Stimulated activated CD8-positive, alpha-beta memory T cell treated with anti-CD3 and anti-CD28 coated beads, Interleukin-7, amount 100 ng/mL, for 24 hours (primary cell): Measurements from ENCODE around the gene SNHG17.
"Not testable (repeated sequence)": the region's sequence is repeated elsewhere in the genome, so short reads cannot be mapped to it uniquely, and the experiment has no call there.

ENCODE experiments used
- DNase-seq: peaks from one replicate; pipeline ENCODE4 v3.0.0-alpha.2; 2020; ENCODE audit warnings: low read depth

SNHG17 gene

DNA sequence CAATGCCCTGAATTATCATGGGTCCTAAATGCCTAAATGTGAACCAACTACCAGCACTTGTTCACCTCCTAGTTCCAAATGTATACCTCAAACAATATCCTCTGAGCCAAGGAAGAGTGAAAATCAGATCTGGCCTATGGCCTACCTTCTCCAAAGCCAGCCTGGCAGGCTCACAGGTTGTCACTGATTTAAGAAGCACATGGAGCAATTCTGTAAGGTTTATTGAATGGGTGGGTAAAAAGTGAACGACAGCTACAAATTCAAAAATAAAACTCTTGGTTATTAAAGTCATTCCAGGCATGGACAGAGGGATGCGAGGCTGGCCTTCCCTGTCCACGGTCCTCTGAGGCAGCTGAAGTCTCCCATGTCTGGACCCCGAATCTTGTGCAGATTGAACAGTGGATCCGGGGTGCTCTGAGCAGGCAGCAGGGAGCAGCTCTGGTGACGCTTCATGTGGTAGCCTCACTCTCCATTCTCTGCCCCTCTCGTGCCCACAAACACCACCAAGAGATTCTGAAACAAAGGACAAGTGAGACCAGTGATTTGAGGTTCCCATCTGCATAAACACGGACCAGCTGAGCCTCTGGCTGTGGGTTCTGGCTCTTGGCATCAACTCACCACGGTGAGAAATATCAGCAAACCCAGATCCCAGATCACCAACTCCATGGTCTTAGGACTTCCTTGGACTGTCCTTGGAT, 14.6 kb downstream of the SNHG17 start:
- DNase-seq, result no peak

GRCh38 chr20:38418509-38419204, 16.5 kb downstream of the SNHG17 start:
- DNase-seq, result no peak

- no peak for DNase-seq
These were observed 20.2 kb downstream of the SNHG17 start for GRCh38 chr20:38414769-38415450.

- DNase-seq, result no peak
These were observed 22.1 kb downstream of the SNHG17 start for GRCh38 chr20:38412877-38413577.

DNA sequence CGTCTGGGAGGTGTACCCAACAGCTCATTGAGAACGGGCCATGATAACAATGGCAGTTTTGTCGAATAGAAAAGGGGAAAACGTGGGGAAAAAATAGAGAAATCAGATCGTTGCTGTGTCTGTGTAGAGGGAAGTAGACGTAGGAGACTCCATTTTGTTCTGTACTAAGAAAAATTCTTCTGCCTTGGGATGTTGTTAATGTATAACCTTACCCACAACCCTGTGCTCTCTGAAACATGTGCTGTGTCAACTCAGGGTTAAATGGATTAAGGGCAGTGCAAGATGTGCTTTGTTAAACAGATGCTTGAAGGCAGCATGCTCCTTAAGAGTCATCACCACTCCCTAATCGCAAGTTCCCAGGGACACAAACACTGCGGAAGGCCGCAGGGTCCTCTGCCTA, 27.3 kb downstream of the SNHG17 start:
- not testable (repeated sequence) for DNase-seq

- DNase-seq, result no peak
These were observed 27.8 kb downstream of the SNHG17 start for GRCh38 chr20:38407321-38407720.

- no peak for DNase-seq
These were observed 28.7 kb downstream of the SNHG17 start for GRCh38 chr20:38406476-38406875.

DNA sequence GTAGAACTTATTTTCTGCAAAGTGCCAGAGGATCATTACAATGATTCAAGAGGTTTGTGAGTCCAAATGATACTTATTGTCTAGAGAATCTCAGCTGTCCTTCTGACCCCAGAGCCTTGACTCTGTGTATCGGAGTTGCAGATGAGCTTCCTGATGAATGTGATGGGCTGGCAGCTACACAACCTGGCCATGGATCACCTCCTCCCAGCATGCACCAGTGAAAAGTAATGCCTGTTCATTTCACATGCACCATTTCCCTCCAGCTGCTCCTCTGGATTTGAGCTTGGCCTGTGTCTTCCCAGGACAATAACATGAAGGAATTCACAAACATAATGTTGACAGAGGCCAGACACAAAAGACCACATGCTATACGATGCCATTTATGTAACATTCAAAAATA, 30.0 kb downstream of the SNHG17 start:
- DNase-seq, result no peak

DNA sequence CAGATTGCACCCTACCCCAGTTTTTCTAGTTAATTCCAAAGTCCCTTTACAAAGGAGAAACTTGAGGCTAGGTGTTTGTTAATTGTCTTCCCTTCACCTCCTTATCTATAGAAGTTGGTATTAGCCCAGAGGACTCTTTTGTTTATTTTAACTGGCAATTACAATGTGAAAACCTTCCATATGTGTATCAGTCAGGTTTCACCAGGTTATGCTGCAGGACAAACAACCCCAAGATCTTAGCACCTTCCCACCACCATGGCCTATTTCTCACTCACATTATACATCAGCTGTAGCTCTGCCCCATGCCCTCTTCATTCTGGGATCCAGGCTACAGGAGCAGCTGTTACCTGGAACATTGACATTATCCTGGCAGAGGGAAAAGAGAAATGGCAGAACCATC, 31.1 kb downstream of the SNHG17 start:
- DNase-seq, result no peak

DNA sequence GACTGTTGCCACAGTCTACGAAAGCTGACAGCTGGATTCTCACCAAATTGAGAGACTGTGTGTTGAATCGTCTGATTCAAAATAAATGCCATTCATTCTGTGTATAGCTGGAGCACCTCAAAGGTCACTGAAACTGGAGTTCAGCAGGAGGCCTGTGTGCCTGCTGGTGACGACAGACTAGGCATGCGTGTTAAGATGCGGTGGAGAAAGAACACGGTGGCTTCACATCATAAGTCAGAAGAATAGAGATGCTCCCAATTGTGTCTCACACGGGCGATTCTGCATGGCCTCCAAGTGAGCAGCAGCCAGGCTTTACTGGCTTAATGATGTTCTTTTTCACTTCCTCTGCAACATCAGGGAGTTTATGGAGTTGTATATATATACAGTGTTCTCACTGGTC, 32.3 kb downstream of the SNHG17 start:
- no peak for DNase-seq

DNA sequence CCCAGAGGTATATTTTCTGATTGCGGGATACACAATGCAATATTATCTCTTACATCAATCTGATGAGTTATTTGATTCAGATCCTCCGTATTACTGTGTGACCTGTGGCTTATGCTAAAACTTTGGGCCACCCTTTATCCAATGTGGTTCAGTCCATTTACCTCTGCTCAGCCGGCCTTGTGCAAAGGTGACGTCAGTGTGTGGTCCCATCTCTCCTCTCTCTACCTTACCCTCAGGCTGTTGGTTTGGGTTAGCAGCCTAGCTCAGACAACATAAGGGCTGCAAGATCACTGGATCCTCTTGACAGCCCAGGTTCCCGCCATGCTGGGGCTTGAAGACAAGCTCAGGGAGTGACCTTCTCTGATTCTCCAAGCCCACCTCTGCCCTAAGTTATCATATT, 33.0 kb downstream of the SNHG17 start:
- no peak for DNase-seq

GRCh38 chr20:38395751-38396395, 39.3 kb downstream of the SNHG17 start:
- not testable (repeated sequence) for DNase-seq

DNA sequence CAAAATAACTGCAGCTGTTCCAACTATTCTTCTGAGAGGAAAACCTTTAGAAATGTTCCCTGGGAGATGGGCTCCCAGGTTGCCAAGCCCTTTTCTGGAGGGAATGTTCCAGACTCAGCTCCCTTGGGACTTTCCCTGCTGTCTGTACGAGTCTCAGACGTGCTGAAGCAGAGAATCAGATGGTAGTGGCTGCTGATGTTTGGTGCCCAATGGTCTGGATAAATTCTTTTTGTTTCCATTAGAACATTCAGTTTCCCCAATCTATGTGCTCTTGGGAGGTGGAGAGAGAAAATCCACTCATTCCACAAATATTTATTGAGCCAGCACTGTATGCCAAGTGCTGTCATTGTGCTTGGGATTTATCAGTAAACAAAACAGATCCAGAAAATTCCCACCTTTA, 40.0 kb downstream of the SNHG17 start:
- no peak for DNase-seq

GRCh38 chr20:38393259-38393658, 41.9 kb downstream of the SNHG17 start:
- DNase-seq, result no peak

DNA sequence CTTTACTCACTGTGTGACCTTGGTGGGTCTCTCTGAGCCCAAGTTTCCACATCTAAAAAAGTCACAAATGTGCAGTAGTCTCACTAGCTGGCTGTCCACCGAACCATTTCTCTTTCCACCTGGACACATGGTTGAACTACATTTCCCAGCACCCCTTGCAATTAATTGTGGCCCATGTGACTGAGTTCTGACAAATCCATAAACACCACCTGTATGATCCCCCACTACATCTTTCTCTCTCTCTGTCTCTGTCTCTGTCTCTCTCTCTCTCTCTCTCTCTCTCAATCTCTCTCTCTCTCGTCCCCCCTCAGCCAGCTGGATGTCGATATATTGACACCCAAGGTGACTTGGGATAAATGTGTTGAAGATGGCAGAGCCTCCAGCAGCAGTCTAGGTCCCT, 42.8 kb downstream of the SNHG17 start:
- no peak for DNase-seq

- no peak for DNase-seq
These were observed 47.2 kb downstream of the SNHG17 start for GRCh38 chr20:38387953-38388352.

DNA sequence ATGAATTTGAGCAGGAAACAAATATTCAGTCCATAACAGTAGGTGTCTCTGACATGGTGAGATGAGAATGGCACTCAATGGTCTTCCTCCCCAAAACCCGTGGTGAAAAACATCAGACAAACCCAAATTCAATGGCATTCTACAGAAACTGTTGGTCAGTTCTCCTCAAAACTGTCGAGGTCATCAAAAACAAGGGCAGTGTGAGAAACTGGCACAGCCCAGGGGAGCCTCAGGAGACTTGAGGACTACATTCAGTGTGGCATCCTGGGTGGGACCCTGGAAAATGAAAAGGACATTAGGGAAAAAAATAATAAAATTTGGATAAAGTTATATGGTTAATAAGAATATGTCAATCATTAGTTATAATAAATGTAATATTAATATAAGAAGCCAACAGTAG, 48.3 kb downstream of the SNHG17 start:
- no peak for DNase-seq

GRCh38 chr20:38386004-38386403, 49.1 kb downstream of the SNHG17 start:
- no peak for DNase-seq

DNA sequence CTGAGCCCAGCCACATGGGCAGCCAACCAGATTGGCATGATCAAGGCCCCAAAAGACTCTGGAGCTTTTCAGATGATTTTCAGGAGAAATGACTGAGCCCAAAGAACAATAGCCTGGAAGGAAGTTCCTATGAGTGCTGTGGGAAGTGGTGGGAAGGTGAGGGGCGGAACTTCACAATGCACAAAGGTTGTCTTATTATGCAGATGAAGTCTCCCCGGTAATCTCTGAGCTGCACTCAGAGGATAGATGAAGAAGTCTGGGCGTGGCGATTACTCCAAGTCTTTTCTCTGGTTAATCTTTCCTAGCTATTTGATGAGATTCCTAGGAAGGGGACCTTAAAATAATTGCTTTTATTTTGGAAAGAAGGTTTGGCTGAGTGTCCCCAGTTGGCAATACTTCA, 52.0 kb downstream of the SNHG17 start:
- no peak for DNase-seq

- DNase-seq, result not testable (repeated sequence)
These were observed 57.3 kb downstream of the SNHG17 start for GRCh38 chr20:38377838-38378237.

DNA sequence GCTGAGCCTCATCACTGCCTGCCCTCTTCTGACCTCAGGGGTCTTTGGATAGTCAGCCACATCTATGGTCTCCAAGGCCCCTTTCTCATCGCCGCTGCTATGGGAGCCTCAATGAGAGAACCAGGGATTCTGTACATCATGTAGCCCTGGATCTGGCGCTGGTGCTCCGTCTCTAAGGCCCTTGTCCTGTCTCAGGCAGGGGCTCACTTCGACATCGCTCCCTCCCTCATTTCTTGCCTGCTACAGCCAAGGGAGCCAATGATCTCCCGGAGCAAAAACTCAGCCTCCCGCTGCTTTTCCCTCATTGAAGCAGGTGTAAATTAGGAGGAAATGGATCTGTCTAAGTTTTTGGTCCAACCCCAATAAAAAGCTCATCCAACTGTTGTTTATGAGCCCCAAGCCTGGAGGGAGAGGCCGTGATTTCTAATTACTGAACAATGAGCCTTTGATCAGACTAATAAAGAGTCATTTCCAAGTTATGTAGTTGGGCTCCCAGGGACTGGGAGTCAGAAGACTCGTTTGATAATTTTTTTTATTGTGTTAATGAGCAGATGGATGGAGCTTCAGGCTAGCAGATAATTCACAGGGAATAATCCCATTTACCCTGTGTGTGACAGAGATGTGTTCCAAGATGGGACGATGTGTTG, 58.0 kb downstream of the SNHG17 start:
- no peak for DNase-seq

DNA sequence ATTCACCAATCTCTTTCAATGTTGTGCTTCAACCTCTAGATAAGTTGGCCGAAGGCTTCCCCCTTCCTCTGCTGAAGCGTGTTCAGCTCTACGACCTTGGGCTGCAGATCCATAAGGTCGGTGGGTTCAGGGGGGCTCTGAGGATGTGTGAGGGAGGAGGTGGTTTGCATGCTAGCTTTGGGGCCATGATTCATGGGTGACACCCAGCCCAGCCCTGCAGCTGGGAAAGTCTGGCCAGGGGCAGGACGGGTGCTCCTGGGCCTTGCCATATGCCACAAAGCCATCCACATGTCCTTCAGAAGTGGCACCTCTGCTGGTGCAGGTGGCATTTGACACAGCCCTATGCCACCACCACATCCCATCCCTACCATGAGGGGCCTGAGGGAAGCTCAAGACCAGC, 61.2 kb downstream of the SNHG17 start:
- no peak for DNase-seq
